NCI-H2196 (cell line): ENCODE measurements around the gene FBXL19.

ENCODE experiments used
- DNase-seq: peaks from one replicate; lab custom pipeline; 2025; ENCODE audit not compliant: unreplicated experiment; lab: John Stamatoyannopoulos, UW

The FBXL19 gene

DNA sequence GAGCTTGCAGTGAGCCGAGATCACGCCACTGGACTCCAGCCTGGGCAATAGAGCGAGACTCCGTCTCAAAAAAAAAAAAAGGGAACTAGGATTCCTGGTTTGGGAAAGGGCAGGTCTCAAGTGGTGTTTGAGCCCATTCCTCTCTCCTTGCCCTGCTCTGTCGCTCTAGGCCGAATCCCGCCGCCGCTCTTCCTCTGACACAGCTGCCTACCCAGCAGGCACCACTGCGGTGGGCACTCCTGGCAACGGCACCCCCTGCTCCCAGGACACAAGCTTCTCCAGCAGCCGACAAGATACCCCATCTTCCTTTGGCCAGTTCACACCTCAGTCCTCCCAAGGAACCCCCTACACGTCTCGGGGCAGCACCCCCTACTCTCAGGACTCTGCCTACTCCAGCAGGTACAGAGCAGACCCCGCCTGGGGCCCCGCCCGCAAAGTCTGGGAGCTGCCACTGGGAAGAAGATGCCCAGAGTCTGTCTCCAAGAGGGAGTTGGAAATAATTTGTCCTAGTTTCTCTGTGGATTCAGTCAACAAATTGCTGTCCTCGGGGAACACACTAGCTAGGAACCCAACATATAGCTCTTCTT lies 40.6 kb downstream of the FBXL19 start:
- no peak for DNase-seq

- no peak for DNase-seq
Measured at GRCh38 chr16:30964574-30965226, 41.3 kb downstream of the FBXL19 start.

DNA sequence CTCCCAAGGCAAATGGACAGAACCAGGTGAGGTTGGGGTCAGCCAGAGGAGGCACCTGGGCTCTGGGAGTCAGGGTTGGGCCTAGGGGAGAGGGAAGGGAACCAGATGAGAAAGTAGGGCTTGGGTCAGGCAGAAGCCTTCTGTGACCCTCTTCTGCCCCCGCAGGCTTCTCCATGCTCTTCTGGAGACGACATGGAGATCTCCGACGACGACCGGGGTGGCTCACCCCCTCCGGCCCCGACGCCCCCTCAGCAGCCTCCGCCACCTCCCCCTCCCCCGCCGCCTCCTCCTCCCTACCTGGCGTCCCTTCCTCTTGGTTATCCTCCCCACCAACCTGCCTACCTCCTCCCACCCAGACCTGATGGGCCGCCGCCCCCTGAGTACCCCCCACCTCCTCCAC lies 42.1 kb downstream of the FBXL19 start:
- no peak for DNase-seq

- DNase-seq, result no peak
Measured at GRCh38 chr16:30966033-30966619, 42.8 kb downstream of the FBXL19 start.

GRCh38 chr16:30967795-30968194 lies 44.4 kb downstream of the FBXL19 start:
- no peak for DNase-seq

DNA sequence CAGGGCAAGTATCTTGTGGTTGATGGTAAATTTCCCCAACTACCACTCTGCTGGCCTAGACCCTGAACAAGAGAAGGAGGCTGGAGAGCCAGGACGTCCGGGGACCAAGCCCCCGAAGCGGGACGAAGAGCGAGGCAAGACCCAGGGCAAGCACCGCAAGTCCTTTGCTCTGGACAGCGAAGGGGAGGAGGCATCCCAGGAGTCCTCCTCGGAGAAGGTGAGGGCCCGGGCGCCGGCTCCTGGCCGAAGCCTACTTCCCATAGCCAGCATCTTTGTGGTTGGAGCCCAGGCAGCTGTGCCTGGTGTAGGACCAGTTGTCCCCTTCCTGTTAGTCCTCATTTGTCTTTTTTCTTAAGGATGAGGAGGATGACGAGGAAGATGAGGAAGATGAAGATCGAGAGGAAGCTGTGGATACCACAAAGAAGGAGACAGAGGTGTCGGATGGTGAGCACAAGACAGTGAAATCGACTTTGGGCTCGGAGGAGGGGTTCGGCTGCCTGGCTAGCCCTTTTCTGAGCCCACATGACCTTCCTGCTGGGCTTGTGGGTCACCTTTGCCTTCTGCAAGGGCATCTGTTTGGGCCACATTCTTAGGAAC lies 46.0 kb downstream of the FBXL19 start:
- DNase-seq, result no peak

DNA sequence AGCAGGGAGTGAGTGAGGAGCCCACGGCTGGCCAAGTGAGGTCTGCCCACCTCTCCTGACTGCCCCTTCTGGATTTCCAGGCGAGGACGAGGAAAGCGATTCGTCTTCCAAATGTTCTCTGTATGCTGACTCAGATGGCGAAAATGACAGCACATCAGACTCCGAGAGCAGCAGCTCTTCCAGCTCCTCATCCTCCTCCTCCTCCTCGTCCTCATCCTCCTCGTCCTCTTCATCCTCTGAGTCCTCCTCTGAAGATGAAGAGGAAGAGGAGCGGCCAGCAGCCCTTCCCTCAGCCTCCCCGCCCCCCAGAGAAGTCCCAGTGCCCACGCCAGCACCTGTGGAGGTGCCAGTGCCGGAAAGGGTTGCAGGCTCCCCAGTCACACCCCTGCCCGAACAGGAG lies 47.9 kb downstream of the FBXL19 start:
- DNase-seq, result no peak

DNA sequence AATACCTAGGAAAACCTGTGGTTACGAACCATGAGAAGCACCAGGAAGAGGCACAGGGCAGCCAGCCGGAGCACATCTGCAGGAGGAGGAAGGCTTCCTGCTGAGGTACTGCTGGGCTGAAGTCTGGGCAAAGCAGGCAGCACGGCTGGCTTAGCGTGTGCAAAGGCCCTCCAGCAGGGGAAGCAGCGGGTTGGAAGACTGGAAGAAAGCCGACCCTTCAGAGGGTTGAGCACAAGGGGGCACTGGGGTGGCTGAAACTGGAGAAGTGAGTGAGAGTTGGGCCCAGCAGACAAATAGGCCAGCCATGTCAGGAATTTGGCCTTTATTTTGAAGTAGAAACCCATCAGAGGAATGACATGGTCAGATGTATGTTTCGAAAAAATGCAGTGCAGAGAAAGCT lies 49.5 kb downstream of the FBXL19 start:
- no peak for DNase-seq

- DNase-seq, result no peak
Measured at GRCh38 chr16:30974348-30974747, 51.0 kb downstream of the FBXL19 start.

DNA sequence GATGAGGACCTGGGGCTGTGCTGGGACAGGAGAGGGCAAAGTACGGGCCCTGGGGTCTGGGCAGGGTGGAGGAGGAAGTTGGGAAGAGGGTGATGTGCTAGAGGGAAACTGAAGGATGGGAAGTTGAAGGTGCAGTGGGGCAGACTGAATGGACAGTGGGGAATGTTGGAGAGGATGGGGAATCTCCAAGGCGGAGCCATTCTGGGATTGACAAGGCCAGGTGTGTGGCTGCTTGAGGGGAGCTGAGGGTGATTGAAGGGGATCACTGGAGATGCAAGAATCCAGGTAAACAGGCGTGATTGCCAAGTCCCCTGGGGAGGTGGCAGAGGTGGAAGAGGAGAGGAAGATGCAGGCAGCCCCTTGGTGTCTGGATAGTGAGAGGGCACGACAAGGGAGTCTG lies 53.1 kb downstream of the FBXL19 start:
- no peak for DNase-seq

- peak; percentile 17 for DNase-seq
Measured at GRCh38 chr16:30977502-30977901, 54.1 kb downstream of the FBXL19 start.

- no peak for DNase-seq
Measured at GRCh38 chr16:30979170-30980022, 56.0 kb downstream of the FBXL19 start.

DNA sequence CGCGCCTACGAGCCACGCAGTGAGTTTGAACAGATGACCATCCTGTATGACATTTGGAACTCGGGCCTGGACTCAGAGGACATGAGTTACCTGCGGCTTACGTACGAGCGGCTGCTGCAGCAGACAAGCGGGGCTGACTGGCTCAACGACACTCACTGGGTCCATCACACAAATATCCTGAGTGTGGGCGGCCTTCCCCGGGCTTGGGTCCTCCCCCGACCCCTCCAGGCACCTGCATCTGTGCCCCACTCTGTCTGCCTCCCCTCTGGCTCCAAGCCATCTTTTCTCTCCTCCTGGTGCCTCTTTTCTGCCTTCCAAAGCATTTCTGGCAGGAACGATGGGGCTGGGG lies 56.6 kb downstream of the FBXL19 start:
- DNase-seq, result no peak

DNA sequence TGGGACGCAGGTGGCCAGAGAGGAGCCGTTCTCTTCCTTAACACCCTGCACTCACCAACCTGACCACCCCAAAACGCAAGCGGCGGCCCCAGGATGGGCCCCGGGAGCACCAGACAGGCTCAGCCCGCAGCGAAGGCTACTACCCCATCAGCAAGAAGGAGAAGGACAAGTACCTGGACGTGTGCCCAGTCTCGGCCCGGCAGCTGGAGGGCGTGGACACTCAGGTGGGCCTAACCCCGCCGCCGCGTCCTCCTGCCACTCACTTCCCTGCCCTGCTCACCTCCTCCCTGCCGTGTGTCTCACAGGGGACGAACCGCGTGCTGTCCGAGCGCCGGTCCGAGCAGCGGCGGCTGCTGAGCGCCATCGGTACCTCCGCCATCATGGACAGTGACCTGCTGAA lies 57.1 kb downstream of the FBXL19 start:
- DNase-seq, result no peak

DNA sequence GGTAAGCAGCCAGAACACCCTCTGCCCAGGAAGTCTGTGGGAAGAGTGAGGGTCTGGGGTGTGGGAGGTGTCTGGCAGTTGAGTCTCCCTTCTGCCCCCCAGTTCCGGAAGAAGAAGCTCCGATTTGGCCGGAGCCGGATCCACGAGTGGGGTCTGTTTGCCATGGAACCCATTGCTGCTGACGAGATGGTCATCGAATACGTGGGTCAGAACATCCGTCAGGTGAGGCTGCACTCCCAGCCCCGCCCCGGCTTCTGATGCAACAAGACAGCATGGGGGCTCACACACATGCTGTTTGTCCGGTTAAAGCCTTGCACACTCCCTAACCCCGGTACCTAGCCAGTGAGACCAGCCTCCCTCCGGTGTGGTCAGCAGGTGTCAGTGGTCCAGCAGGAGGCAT lies 57.6 kb downstream of the FBXL19 start:
- DNase-seq, result no peak

GRCh38 chr16:30982548-30983288 lies 59.3 kb downstream of the FBXL19 start:
- DNase-seq, result no peak

GRCh38 chr16:30983289-30983889 lies 60.0 kb downstream of the FBXL19 start:
- DNase-seq, result no peak

DNA sequence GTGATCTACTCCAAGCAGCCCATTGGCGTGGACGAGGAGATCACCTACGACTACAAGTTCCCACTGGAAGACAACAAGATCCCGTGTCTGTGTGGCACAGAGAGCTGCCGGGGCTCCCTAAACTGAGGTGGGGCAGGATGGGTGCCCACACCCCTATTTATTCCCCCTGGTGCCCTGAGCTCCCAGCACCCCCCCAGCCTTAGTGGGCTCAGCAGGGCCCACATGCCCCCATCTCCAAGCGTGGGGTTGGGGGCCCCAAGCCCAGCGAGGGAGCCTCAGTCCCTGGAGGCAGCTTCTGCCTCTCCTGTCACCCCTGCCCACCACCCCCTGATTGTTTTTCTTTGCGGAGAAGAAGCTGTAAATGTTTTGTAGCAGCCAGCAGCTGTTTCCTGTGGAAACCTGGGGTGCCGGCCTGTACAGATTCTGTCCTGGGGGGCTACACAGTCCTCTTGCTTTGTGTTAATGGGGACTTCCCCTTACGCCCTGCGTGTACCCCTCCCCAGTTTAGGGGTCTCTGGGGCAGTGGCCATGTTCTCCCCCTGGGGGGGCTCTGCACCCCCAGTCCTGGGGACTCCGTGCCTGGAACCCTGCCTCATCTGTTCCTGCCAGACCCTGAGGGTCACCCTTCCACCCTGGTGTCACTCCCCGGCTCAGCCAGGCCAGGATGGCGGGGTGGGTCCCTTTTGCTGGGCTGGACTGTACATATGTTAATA lies 60.7 kb downstream of the FBXL19 start:
- no peak for DNase-seq

DNA sequence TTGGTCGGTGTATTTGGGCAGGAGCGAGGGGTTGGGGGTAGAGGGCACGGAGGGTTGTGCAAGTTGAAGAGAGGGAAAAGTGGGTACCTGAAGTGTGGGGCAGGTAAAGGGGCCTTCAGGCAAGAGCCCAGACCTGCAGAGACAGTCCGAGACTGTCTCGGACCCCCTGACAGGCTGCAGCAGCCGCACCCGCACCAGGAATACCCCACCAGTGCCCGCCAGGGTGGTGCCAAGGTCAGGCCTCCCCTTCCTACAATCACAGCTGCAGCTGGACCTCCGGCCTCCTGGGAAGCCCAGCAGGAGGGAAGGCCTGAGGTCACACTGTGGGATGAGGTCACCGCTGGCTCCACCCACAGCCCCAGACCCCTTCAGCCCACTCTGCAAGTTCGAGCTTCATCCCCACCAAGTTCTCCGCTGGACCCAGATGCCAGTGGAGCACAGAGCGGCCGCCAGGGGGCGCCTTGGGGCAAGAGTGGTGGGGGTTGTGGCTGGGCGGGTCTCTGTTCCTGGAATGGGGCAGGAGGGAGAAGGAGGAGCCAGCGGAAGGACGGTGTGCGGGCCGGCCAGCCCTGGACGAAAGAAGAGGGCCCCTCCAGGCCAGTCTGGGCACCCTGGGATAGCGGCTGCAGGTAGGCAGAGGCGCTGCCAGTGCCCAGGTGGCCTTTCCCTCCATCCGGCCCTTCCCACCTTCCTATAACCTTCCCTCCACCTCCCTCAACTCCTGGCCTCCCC lies 61.5 kb downstream of the FBXL19 start, which contains the start of gene HSD3B7:
Gene HSD3B7, plus strand, starts transcription at position 539 of the 732 bp plus-strand sequence. CDS start 452 bp downstream, outside the sequence.
- DNase-seq, result peak; percentile 86
